Esophagus muscularis mucosa (tissue), 4 donors: ENCODE results near the gene DDX4.
"Not testable (repeated sequence)": the region's sequence is repeated elsewhere in the genome, so short reads cannot be mapped to it uniquely, and the experiment has no call there.

Source experiments
- EP300 ChIP-seq: sonication (generic); formaldehyde crosslinking; IDR thresholded peaks from one replicate; pipeline ENCODE4 v1.6.1; 2017; ENCODE audit warnings: antibody characterized with exemption
- POLR2A ChIP-seq: fragments of 450-650 bp; IDR thresholded peaks from one replicate; pipeline ENCODE4 v1.6.1; 2017; ENCODE audit warnings: antibody characterized with exemption, moderate library complexity, mild to moderate bottlenecking, low read depth
- TF ChIP-seq, protein P1 (sequence below), 3 experiments: fragments of 200-600 bp in 2 of 3; fragments of 450-650 bp in 1 of 3; sonication (generic) in 2 of 3; IDR thresholded peaks; one replicate each; pipeline ENCODE4 v1.5.1; 2017 to 2019; ENCODE audit warnings: antibody characterized with exemption in 3 of 3, mild to moderate bottlenecking in 2 of 3, moderate library complexity in 1 of 3

DNA sequence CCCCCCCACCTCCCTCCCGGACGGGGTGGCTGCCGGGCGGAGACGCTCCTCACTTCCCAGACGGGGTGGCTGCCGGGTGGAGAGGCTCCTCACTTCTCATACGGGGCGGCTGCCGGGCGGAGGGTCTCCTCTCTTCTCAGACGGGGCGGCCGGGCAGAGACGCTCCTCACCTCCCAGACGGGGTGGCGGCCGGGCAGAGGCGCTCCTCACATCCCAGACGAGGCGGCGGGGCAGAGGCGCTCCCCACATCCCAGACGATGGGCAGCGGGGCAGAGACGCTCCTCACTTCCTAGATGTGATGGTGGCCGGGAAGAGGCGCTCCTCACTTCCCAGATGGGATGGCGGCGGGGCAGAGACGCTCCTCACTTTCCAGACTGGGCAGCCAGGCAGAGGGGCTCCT lies 41.2 kb upstream of the DDX4 start:
- TF ChIP-seq EP300, POLR2A: not testable (repeated sequence)
- TF ChIP-seq, protein P1, sequence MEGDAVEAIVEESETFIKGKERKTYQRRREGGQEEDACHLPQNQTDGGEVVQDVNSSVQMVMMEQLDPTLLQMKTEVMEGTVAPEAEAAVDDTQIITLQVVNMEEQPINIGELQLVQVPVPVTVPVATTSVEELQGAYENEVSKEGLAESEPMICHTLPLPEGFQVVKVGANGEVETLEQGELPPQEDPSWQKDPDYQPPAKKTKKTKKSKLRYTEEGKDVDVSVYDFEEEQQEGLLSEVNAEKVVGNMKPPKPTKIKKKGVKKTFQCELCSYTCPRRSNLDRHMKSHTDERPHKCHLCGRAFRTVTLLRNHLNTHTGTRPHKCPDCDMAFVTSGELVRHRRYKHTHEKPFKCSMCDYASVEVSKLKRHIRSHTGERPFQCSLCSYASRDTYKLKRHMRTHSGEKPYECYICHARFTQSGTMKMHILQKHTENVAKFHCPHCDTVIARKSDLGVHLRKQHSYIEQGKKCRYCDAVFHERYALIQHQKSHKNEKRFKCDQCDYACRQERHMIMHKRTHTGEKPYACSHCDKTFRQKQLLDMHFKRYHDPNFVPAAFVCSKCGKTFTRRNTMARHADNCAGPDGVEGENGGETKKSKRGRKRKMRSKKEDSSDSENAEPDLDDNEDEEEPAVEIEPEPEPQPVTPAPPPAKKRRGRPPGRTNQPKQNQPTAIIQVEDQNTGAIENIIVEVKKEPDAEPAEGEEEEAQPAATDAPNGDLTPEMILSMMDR (IDR thresholded peaks at IDR 0.05): not testable (repeated sequence)
